ENCODE data around the gene SMC2.
A peak's percentile ranks its signal among the peaks of the same experiment; 100 is the strongest.

Gene SMC2

GRCh38 chr9:104093647-104094533, at the start of gene SMC2:
TSS of gene SMC2 (plus strand) at chr9:104094309. CDS start at chr9:104095385, 1,076 bp downstream.
- Histone ChIP-seq H4K20me1 (ENCODE audit: insufficient read depth, low read length) (no peaks in the 10 kb centered on the region; the same call in 1 of the 2 replicates), H3K27ac (ENCODE audit: low read length) (peak within 1 kb of the TSS; percentile 99), H3K79me2 (ENCODE audit: insufficient read depth, low read length) (peaks cover 59% of the 10 kb centered on the region), H3K27me3 (ENCODE audit: insufficient read depth, low read length, poor library complexity) (no peaks in the 10 kb centered on the region), H3K9me3 (ENCODE audit: insufficient read depth, low read length, severe bottlenecking) (no peaks in the 10 kb centered on the region), H3K4me3 (ENCODE audit: low read depth in 1 of 2, low read length in 2 of 2) (peak within 1 kb of the TSS; percentile 75 to 77), H3K4me1 (ENCODE audit: insufficient read depth, low read length) (peaks cover 47% of the 10 kb centered on the region), H2AFZ (ENCODE audit: low read depth, low read length) (peak within 1 kb of the TSS; percentile 80), H3K4me2 (ENCODE audit: insufficient read depth, low read length) (peak within 1 kb of the TSS; percentile 84), H3K9ac (ENCODE audit: low read depth, low read length) (peak within 1 kb of the TSS; percentile 99), H3K36me3 (ENCODE audit: insufficient read depth, low read length) (peaks cover 24% of the 10 kb centered on the region)
- ATAC-seq (ENCODE audit: insufficient read depth, low read depth) (peak; percentile 91), DNase-seq (peak; percentile 92)
- TF ChIP-seq EZH2 (IDR thresholded peaks at IDR 0.05; ENCODE audit: borderline replicate concordance, low read depth, low read length, severe bottlenecking) (no peak), CTCF (IDR thresholded peaks at IDR 0.05; ENCODE audit: borderline replicate concordance, extremely low read depth, low read length, poor library complexity, severe bottlenecking) (no peak)

GRCh38 chr9:104068546-104068945, 25.6 kb upstream of the SMC2 start:
- Histone ChIP-seq H2AFZ (ENCODE audit: low read depth, low read length) (no peak overlapping the region), H3K4me1 (ENCODE audit: insufficient read depth, low read length) (no peaks in the 10 kb centered on the region), H4K20me1 (ENCODE audit: insufficient read depth, low read length) (no peaks in the 10 kb centered on the region), H3K36me3 (ENCODE audit: insufficient read depth, low read length) (no peaks in the 10 kb centered on the region), H3K9ac (ENCODE audit: low read depth, low read length) (no peak overlapping the region), H3K27me3 (ENCODE audit: insufficient read depth, low read length, poor library complexity) (no peaks in the 10 kb centered on the region), H3K4me3 (ENCODE audit: low read depth in 1 of 2, low read length in 2 of 2) (no peak overlapping the region), H3K4me2 (ENCODE audit: insufficient read depth, low read length) (no peak overlapping the region), H3K79me2 (ENCODE audit: insufficient read depth, low read length) (no peaks in the 10 kb centered on the region), H3K9me3 (ENCODE audit: insufficient read depth, low read length, severe bottlenecking) (no peaks in the 10 kb centered on the region), H3K27ac (ENCODE audit: low read length) (no peak overlapping the region)
- ATAC-seq (ENCODE audit: insufficient read depth, low read depth) (no peak), DNase-seq (no peak)
- TF ChIP-seq CTCF (IDR thresholded peaks at IDR 0.05; ENCODE audit: borderline replicate concordance, extremely low read depth, low read length, poor library complexity, severe bottlenecking): no peak
- no peak for TF ChIP-seq EZH2 (IDR thresholded peaks at IDR 0.05; ENCODE audit: borderline replicate concordance, low read depth, low read length, severe bottlenecking)

- no peaks in the 10 kb centered on the region for H4K20me1 ChIP-seq (ENCODE audit: insufficient read depth, low read length)
- TF ChIP-seq EZH2 (IDR thresholded peaks at IDR 0.05; ENCODE audit: borderline replicate concordance, low read depth, low read length, severe bottlenecking) (no peak), CTCF (IDR thresholded peaks at IDR 0.05; ENCODE audit: borderline replicate concordance, extremely low read depth, low read length, poor library complexity, severe bottlenecking) (no peak)
- H3K4me3 ChIP-seq (ENCODE audit: low read depth in 1 of 2, low read length in 2 of 2): no peak overlapping the region
- no peaks in the 10 kb centered on the region for H3K4me1 ChIP-seq (ENCODE audit: insufficient read depth, low read length)
- no peaks in the 10 kb centered on the region for H3K27me3 ChIP-seq (ENCODE audit: insufficient read depth, low read length, poor library complexity)
- no peaks in the 10 kb centered on the region for H3K9me3 ChIP-seq (ENCODE audit: insufficient read depth, low read length, severe bottlenecking)
- no peak overlapping the region for H3K4me2 ChIP-seq (ENCODE audit: insufficient read depth, low read length)
- ATAC-seq (ENCODE audit: insufficient read depth, low read depth) (no peak), DNase-seq (no peak)
- no peak overlapping the region for H2AFZ ChIP-seq (ENCODE audit: low read depth, low read length)
- H3K9ac ChIP-seq (ENCODE audit: low read depth, low read length): no peak overlapping the region
- H3K36me3 ChIP-seq (ENCODE audit: insufficient read depth, low read length): no peaks in the 10 kb centered on the region
- no peaks in the 10 kb centered on the region for H3K79me2 ChIP-seq (ENCODE audit: insufficient read depth, low read length)
- no peak overlapping the region for H3K27ac ChIP-seq (ENCODE audit: low read length)
Measured at GRCh38 chr9:104069288-104069687, 24.8 kb upstream of the SMC2 start.
